WI38 (cell line): ENCODE measurements around the gene SCARB1.

Source experiments
- H3K4me3 ChIP-seq: 2 replicates; pipeline ENCODE4 v1.5.1; 2011; ENCODE audit warnings: low read depth, mild to moderate bottlenecking, control low read depth, low read length
- CTCF ChIP-seq: IDR thresholded peaks from 2 replicates; pipeline ENCODE4 v1.5.1; 2012; ENCODE audit warnings: low read depth, mild to moderate bottlenecking, control low read depth, low read length

The SCARB1 gene

GRCh38 chr12:124731869-124732268, 131.8 kb downstream of the SCARB1 start:
- no peak for TF ChIP-seq CTCF
- no peak overlapping the region for H3K4me3 ChIP-seq

- TF ChIP-seq CTCF, result no peak
- no peak overlapping the region for H3K4me3 ChIP-seq
Measured at GRCh38 chr12:124730455-124730932, 133.2 kb downstream of the SCARB1 start.

- H3K4me3 ChIP-seq, result no peak overlapping the region
- no peak for TF ChIP-seq CTCF
Measured at GRCh38 chr12:124727922-124728321, 135.7 kb downstream of the SCARB1 start.

- no peak overlapping the region for H3K4me3 ChIP-seq
- no peak for TF ChIP-seq CTCF
Measured at GRCh38 chr12:124727264-124727800, 136.3 kb downstream of the SCARB1 start.
